HEK293 (cell line): Measurements from ENCODE around the gene CCDC136.
A peak's percentile ranks its signal among the peaks of the same experiment; 100 is the strongest.

Experiments
- CTCF ChIA-PET: fragments of 350-600 bp; formaldehyde crosslinking; extraction: SDS; loops from one replicate; lab custom pipeline; 2021; ENCODE audit warnings: antibody characterized with exemption; lab: Yijun Ruan, JAX
- POLR2A ChIA-PET: fragments of 300-600 bp; formaldehyde crosslinking; extraction: SDS; loops from one replicate; lab custom pipeline; 2020; ENCODE audit warnings: antibody characterized with exemption, inconsistent platforms; lab: Yijun Ruan, JAX
- H3K27ac ChIP-seq: fragments of 200-500 bp; sonication (Bioruptor generic); 2 replicates; pipeline ENCODE4 v1.5.1; 2014; ENCODE audit warnings: low read depth, low read length, control low read depth, inconsistent platforms; ENCODE audit errors: extremely low read depth
- H3K36me3 ChIP-seq, 2 experiments: fragments of 200-500 bp in 1 of 2; sonication (Bioruptor generic) in 1 of 2; 1 replicate in 1 of 2; 2 replicates in 1 of 2; pipeline ENCODE4 v1.5.1; 2014 to 2017; ENCODE audit warnings: inconsistent platforms in 2 of 2, low read length in 2 of 2; ENCODE audit not compliant: control insufficient read depth in 2 of 2, insufficient read depth in 1 of 2
- H3K4me1 ChIP-seq: fragments of 200-500 bp; sonication (Bioruptor generic); 2 replicates; pipeline ENCODE4 v1.5.1; 2014; ENCODE audit warnings: mild to moderate bottlenecking, low read length, inconsistent platforms; ENCODE audit not compliant: control insufficient read depth, insufficient read depth
- H3K4me3 ChIP-seq: 2 replicates; pipeline ENCODE4 v1.5.1; 2011; ENCODE audit warnings: low read depth, mild to moderate bottlenecking, control low read depth, low read length, moderate library complexity
- H3K9me3 ChIP-seq: fragments of 200-500 bp; sonication (Bioruptor generic); 2 replicates; pipeline ENCODE4 v1.5.1; 2014; ENCODE audit warnings: low read depth, low read length, inconsistent platforms; ENCODE audit not compliant: control insufficient read depth, insufficient read depth
- ELK4 ChIP-seq: IDR thresholded peaks from 2 replicates; pipeline ENCODE4 v1.6.1; 2011; ENCODE audit warnings: mild to moderate bottlenecking, low read depth, low read length, borderline replicate concordance
- GLIS1 ChIP-seq: fragments of 450-650 bp; formaldehyde crosslinking; IDR thresholded peaks from 2 replicates; pipeline ENCODE4 v1.5.1; 2016; ENCODE audit warnings: missing biosample characterization, missing genetic modification characterization
- KLF7 ChIP-seq: fragments of 450-650 bp; formaldehyde crosslinking; IDR thresholded peaks from 2 replicates; pipeline ENCODE4 v1.5.1; 2016; ENCODE audit warnings: missing biosample characterization, missing genetic modification characterization, borderline replicate concordance
- KLF8 ChIP-seq: fragments of 450-650 bp; formaldehyde crosslinking; IDR thresholded peaks from 2 replicates; pipeline ENCODE4 v1.5.1; 2016; ENCODE audit warnings: missing biosample characterization, missing genetic modification characterization
- PBX3 ChIP-seq: sonication (generic); formaldehyde crosslinking; IDR thresholded peaks from 2 replicates; pipeline ENCODE4 v1.8.1; 2022; ENCODE audit warnings: mild to moderate bottlenecking, moderate library complexity, missing genetic modification reagents
- ZBTB10 ChIP-seq: fragments of 450-650 bp; formaldehyde crosslinking; IDR thresholded peaks from 2 replicates; pipeline ENCODE4 v1.5.1; 2016; ENCODE audit warnings: missing biosample characterization, missing genetic modification characterization
- ZIC2 ChIP-seq: fragments of 450-650 bp; formaldehyde crosslinking; IDR thresholded peaks from 2 replicates; pipeline ENCODE4 v1.5.1; 2016; ENCODE audit warnings: missing biosample characterization, missing genetic modification characterization
- ZNF146 ChIP-seq: fragments of 450-650 bp; formaldehyde crosslinking; IDR thresholded peaks from 2 replicates; pipeline ENCODE4 v1.5.1; 2016; ENCODE audit warnings: missing biosample characterization, missing genetic modification characterization
- ZNF24 ChIP-seq: fragments of 450-650 bp; formaldehyde crosslinking; IDR thresholded peaks from 2 replicates; pipeline ENCODE4 v1.5.1; 2016; ENCODE audit warnings: missing biosample characterization, missing genetic modification characterization
- ZNF324 ChIP-seq: fragments of 450-650 bp; formaldehyde crosslinking; IDR thresholded peaks from 2 replicates; pipeline ENCODE4 v1.5.1; 2016; ENCODE audit warnings: missing biosample characterization, missing genetic modification characterization
- ZNF362 ChIP-seq: fragments of 450-650 bp; formaldehyde crosslinking; IDR thresholded peaks from 2 replicates; pipeline ENCODE4 v1.5.1; 2016; ENCODE audit warnings: missing biosample characterization, missing genetic modification characterization
- ZNF514 ChIP-seq: fragments of 450-650 bp; formaldehyde crosslinking; IDR thresholded peaks from 2 replicates; pipeline ENCODE4 v1.5.1; 2016; ENCODE audit warnings: missing biosample characterization, missing genetic modification characterization
- ZNF596 ChIP-seq: fragments of 450-650 bp; IDR thresholded peaks from 2 replicates; pipeline ENCODE4 v1.5.0; 2018; ENCODE audit warnings: missing biosample characterization, mild to moderate bottlenecking, missing genetic modification characterization, moderate library complexity
- ZNF654 ChIP-seq: fragments of 450-650 bp; formaldehyde crosslinking; IDR thresholded peaks from 2 replicates; pipeline ENCODE4 v1.5.1; 2016; ENCODE audit warnings: low read depth, missing biosample characterization, missing genetic modification characterization
- ZNF670 ChIP-seq: fragments of 450-650 bp; formaldehyde crosslinking; IDR thresholded peaks from 2 replicates; pipeline ENCODE4 v1.5.1; 2016; ENCODE audit warnings: missing biosample characterization, missing genetic modification characterization, low read depth
- ZNF76 ChIP-seq: fragments of 450-650 bp; formaldehyde crosslinking; IDR thresholded peaks from 2 replicates; pipeline ENCODE4; 2016; ENCODE audit warnings: low read depth, missing biosample characterization, missing genetic modification characterization, borderline replicate concordance
- ZNF837 ChIP-seq: fragments of 450-650 bp; formaldehyde crosslinking; IDR thresholded peaks from 2 replicates; pipeline ENCODE4 v1.5.1; 2016; ENCODE audit warnings: missing biosample characterization, missing genetic modification characterization

Gene CCDC136

GRCh38 chr7:128849156-128849515 lies 57.4 kb downstream of the CCDC136 start (continued):
- no peak for TF ChIP-seq KLF7 (tag by site-specific recombination)
- TF ChIP-seq ZNF654 (tag by site-specific recombination), result no peak
- no peak for TF ChIP-seq ZNF837 (tag by site-specific recombination)
- no peak for TF ChIP-seq ZBTB10 (tag by site-specific recombination)
- TF ChIP-seq ZNF146, result no peak
- no peak for TF ChIP-seq ZNF596 (tag by site-specific recombination)
- TF ChIP-seq ZNF76 (tag by site-specific recombination), result no peak
- TF ChIP-seq ZNF670 (tag by site-specific recombination), result no peak
- no peak for TF ChIP-seq ZNF514 (tag by site-specific recombination)
- TF ChIP-seq ZNF362 (tag by site-specific recombination), result no peak
- TF ChIP-seq ELK4, result no peak
- no peak for TF ChIP-seq ZNF324 (tag by site-specific recombination)
- no peak for TF ChIP-seq KLF8 (tag by site-specific recombination)
- TF ChIP-seq, all 188 proteins: peak for 0

- CTCF ChIA-PET, result interaction anchor here (1.2 kb wide), 1 partner anchor 33 kb away, joined by 4 read pairs; no protein-coding TSS in a partner anchor
- H3K36me3 ChIP-seq, result peaks cover 0 to 94% of the 10 kb centered on the region in 2 experiments; a peak in 1 of 3 replicates
These were observed 58.2 kb downstream of the CCDC136 start for GRCh38 chr7:128849804-128850490.

More at GRCh38 chr7:128849804-128850490, 58.2 kb downstream of the CCDC136 start:
- TF ChIP-seq GLIS1 (tag by site-specific recombination) (peak; percentile 18; the same call in 1 of the 2 replicates), PBX3 (CRISPR knock-in tag) (no peak), ZIC2 (peak; percentile 87), ZNF24 (tag by site-specific recombination) (no peak)
- H3K4me3 ChIP-seq, result no peak overlapping the region
- no peak overlapping the region for H3K27ac ChIP-seq
- H3K9me3 ChIP-seq, result no peaks in the 10 kb centered on the region
- POLR2A ChIA-PET, result no interaction called here
- H3K4me1 ChIP-seq, result no peaks in the 10 kb centered on the region
